GM23338 (cell line): ENCODE data around the gene NRCAM. TPM values are rescaled to one million over a fixed set of nuclear protein-coding genes. Genes with fewer than 3 reads are reported as not detected.

ENCODE experiments used
- ATAC-seq: fragments of 200-7000 bp; cut with Tn5 transposase; 3 replicates; pipeline ENCODE4 v1.9.1; 2020
- DNase-seq: peaks from one replicate; pipeline ENCODE4 v3.0.0-alpha.2; 2015; ENCODE audit warnings: low spot score
- H2AFZ ChIP-seq: fragments of 200-600 bp; sonication (generic); 2 replicates; pipeline ENCODE4 v1.8.0; 2016; ENCODE audit warnings: antibody characterized with exemption, mild to moderate bottlenecking, moderate library complexity
- H3F3A ChIP-seq: fragments of 200-600 bp; sonication (generic); replicated peaks from 2 replicates; pipeline ENCODE4 v1.8.0; 2017; ENCODE audit warnings: antibody characterized with exemption, mixed run types, low read depth
- H3K27ac ChIP-seq: fragments of 200-600 bp; sonication (generic); 2 replicates; pipeline ENCODE4 v1.6.1; 2016; ENCODE audit warnings: low read depth
- H3K27me3 ChIP-seq: fragments of 200-600 bp; sonication (generic); 2 replicates; pipeline ENCODE4 v1.8.0; 2016; ENCODE audit warnings: mild to moderate bottlenecking, mixed run types, moderate library complexity; ENCODE audit not compliant: insufficient read depth
- H3K36me3 ChIP-seq: fragments of 200-600 bp; sonication (generic); 2 replicates; pipeline ENCODE4 v1.8.0; 2016; ENCODE audit warnings: mild to moderate bottlenecking; ENCODE audit not compliant: insufficient read depth
- H3K4me1 ChIP-seq: fragments of 200-600 bp; sonication (generic); 2 replicates; pipeline ENCODE4 v1.8.0; 2016; ENCODE audit warnings: mild to moderate bottlenecking, moderate library complexity; ENCODE audit not compliant: insufficient read depth
- H3K4me2 ChIP-seq: fragments of 200-600 bp; sonication (generic); 2 replicates; pipeline ENCODE4 v1.7.1; 2017; ENCODE audit warnings: mixed run types
- H3K4me3 ChIP-seq: fragments of 200-600 bp; sonication (generic); 2 replicates; pipeline ENCODE4 v1.6.1; 2016; ENCODE audit warnings: mixed run types
- H3K79me2 ChIP-seq: fragments of 200-600 bp; sonication (generic); replicated peaks from 2 replicates; pipeline ENCODE4 v1.8.0; 2017; ENCODE audit warnings: mild to moderate bottlenecking; ENCODE audit not compliant: insufficient read depth
- H3K9me2 ChIP-seq: fragments of 200-600 bp; sonication (generic); 2 replicates; pipeline ENCODE4 v1.8.0; 2017; ENCODE audit not compliant: insufficient read depth
- H4K20me1 ChIP-seq: fragments of 200-600 bp; sonication (generic); replicated peaks from 2 replicates; pipeline ENCODE4 v1.8.0; 2017; ENCODE audit warnings: mild to moderate bottlenecking; ENCODE audit not compliant: insufficient read depth
- H3K27ac Mint-ChIP-seq: 2 replicates; pipeline ENCODE4 v1.8.0; 2020; ENCODE audit warnings: inconsistent platforms, mild to moderate bottlenecking, moderate library complexity, mixed read lengths
- H3K27me3 Mint-ChIP-seq: 3 replicates; pipeline ENCODE4 v1.8.0; 2022; ENCODE audit warnings: low read depth, mild to moderate bottlenecking, moderate library complexity, mixed read lengths, inconsistent platforms; ENCODE audit not compliant: insufficient read depth, poor library complexity
- H3K36me3 Mint-ChIP-seq: 3 replicates; pipeline ENCODE4 v1.8.0; 2021; ENCODE audit warnings: low read depth, mild to moderate bottlenecking, inconsistent platforms, moderate library complexity, mixed read lengths
- H3K4me1 Mint-ChIP-seq: 3 replicates; pipeline ENCODE4 v1.8.0; 2020; ENCODE audit warnings: mild to moderate bottlenecking, inconsistent platforms, mixed read lengths
- H3K4me3 Mint-ChIP-seq: 3 replicates; pipeline ENCODE4 v1.8.0; 2021; ENCODE audit warnings: moderate library complexity, mild to moderate bottlenecking, inconsistent platforms, mixed read lengths
- H3K9me3 Mint-ChIP-seq: 3 replicates; pipeline ENCODE4 v1.8.0; 2020; ENCODE audit warnings: moderate library complexity, mild to moderate bottlenecking, inconsistent platforms, mixed read lengths
- CREB1 ChIP-seq: fragments of 250-450 bp; sonication (Bioruptor Pico); IDR thresholded peaks from 2 replicates; pipeline ENCODE4 v1.5.0; 2020; ENCODE audit warnings: low read depth, mild to moderate bottlenecking, moderate library complexity
- ETS1 ChIP-seq: IDR thresholded peaks from 2 replicates; pipeline ENCODE4 v1.6.1; 2016; ENCODE audit warnings: antibody characterized with exemption
- EZH2 ChIP-seq: fragments of 200-600 bp; sonication (generic); IDR thresholded peaks from one replicate; pipeline ENCODE4 v1.8.0; 2017; ENCODE audit warnings: antibody characterized with exemption, mild to moderate bottlenecking, low read depth; ENCODE audit not compliant: unreplicated experiment
- EZH2phosphoT487 ChIP-seq: fragments of 200-600 bp; sonication (generic); IDR thresholded peaks from one replicate; pipeline ENCODE4 v1.8.1; 2018; ENCODE audit warnings: antibody characterized with exemption; ENCODE audit not compliant: unreplicated experiment
- JUNB ChIP-seq: IDR thresholded peaks from one replicate; pipeline ENCODE4 v1.6.1; 2016; ENCODE audit warnings: antibody characterized with exemption; ENCODE audit not compliant: unreplicated experiment
- ZNF331 ChIP-seq: fragments of 250-450 bp; sonication (Bioruptor Pico); IDR thresholded peaks from 2 replicates; pipeline ENCODE4 v1.5.0; 2020; ENCODE audit warnings: low read depth, mild to moderate bottlenecking, moderate library complexity
- polyA plus RNA-seq: library from polyadenylated mRNA; unstranded; fragments of >200 nt; fragmentation: Nextera tagmentation; extraction: Ambion mirVana; gene quantifications from 2 replicates; pipeline ENCODE4 v1.2.1, GENCODE V29; 2016
- total RNA-seq: library from RNA; depleted of rRNA; stranded (reverse); fragments of >200 nt; shearing (Covaris generic); gene quantifications from 2 replicates; pipeline ENCODE4 v1.2.3, GENCODE V29; 2014
- TF ChIP-seq, protein P1 (sequence below): fragments of 250-450 bp; sonication (Bioruptor Pico); IDR thresholded peaks from 2 replicates; pipeline ENCODE4 v1.5.0; 2020; ENCODE audit warnings: mild to moderate bottlenecking, moderate library complexity

Gene NRCAM
- total and polyA plus RNA-seq, 2 experiments from 2014 or later = 2.5 to 6.8 TPM

- no peaks in the 10 kb centered on the region for H3K27me3 ChIP-seq
- no peak overlapping the region for H3K27ac ChIP-seq
- Mint-ChIP-seq H3K9me3 (no peaks in the 10 kb centered on the region), H3K4me3 (no peak overlapping the region), H3K36me3 (no peaks in the 10 kb centered on the region), H3K27me3 (peaks cover 3% of the 10 kb centered on the region), H3K4me1 (peaks cover 11% of the 10 kb centered on the region), H3K27ac (no peak overlapping the region)
- DNase-seq = no peak
- no peak for ATAC-seq
- H3K4me2 ChIP-seq = no peak overlapping the region
- TF ChIP-seq EZH2phosphoT487 (no peak), ETS1 (no peak), JUNB (no peak), ZNF331 (CRISPR knock-in tag) (no peak), EZH2 (no peak), CREB1 (CRISPR knock-in tag) (no peak)
- TF ChIP-seq, protein P1, sequence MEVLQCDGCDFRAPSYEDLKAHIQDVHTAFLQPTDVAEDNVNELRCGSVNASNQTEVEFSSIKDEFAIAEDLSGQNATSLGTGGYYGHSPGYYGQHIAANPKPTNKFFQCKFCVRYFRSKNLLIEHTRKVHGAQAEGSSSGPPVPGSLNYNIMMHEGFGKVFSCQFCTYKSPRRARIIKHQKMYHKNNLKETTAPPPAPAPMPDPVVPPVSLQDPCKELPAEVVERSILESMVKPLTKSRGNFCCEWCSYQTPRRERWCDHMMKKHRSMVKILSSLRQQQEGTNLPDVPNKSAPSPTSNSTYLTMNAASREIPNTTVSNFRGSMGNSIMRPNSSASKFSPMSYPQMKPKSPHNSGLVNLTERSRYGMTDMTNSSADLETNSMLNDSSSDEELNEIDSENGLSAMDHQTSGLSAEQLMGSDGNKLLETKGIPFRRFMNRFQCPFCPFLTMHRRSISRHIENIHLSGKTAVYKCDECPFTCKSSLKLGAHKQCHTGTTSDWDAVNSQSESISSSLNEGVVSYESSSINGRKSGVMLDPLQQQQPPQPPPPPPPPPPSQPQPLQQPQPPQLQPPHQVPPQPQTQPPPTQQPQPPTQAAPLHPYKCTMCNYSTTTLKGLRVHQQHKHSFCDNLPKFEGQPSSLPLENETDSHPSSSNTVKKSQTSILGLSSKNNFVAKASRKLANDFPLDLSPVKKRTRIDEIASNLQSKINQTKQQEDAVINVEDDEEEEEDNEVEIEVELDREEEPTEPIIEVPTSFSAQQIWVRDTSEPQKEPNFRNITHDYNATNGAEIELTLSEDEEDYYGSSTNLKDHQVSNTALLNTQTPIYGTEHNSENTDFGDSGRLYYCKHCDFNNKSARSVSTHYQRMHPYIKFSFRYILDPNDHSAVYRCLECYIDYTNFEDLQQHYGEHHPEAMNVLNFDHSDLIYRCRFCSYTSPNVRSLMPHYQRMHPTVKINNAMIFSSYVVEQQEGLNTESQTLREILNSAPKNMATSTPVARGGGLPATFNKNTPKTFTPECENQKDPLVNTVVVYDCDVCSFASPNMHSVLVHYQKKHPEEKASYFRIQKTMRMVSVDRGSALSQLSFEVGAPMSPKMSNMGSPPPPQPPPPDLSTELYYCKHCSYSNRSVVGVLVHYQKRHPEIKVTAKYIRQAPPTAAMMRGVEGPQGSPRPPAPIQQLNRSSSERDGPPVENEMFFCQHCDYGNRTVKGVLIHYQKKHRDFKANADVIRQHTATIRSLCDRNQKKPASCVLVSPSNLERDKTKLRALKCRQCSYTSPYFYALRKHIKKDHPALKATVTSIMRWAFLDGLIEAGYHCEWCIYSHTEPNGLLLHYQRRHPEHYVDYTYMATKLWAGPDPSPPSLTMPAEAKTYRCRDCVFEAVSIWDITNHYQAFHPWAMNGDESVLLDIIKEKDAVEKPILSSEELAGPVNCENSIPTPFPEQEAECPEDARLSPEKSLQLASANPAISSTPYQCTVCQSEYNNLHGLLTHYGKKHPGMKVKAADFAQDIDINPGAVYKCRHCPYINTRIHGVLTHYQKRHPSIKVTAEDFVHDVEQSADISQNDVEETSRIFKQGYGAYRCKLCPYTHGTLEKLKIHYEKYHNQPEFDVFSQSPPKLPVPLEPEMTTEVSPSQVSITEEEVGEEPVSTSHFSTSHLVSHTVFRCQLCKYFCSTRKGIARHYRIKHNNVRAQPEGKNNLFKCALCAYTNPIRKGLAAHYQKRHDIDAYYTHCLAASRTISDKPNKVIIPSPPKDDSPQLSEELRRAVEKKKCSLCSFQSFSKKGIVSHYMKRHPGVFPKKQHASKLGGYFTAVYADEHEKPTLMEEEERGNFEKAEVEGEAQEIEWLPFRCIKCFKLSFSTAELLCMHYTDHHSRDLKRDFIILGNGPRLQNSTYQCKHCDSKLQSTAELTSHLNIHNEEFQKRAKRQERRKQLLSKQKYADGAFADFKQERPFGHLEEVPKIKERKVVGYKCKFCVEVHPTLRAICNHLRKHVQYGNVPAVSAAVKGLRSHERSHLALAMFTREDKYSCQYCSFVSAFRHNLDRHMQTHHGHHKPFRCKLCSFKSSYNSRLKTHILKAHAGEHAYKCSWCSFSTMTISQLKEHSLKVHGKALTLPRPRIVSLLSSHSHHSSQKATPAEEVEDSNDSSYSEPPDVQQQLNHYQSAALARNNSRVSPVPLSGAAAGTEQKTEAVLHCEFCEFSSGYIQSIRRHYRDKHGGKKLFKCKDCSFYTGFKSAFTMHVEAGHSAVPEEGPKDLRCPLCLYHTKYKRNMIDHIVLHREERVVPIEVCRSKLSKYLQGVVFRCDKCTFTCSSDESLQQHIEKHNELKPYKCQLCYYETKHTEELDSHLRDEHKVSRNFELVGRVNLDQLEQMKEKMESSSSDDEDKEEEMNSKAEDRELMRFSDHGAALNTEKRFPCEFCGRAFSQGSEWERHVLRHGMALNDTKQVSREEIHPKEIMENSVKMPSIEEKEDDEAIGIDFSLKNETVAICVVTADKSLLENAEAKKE (CRISPR knock-in tag) = no peak
- no peaks in the 10 kb centered on the region for H3K36me3 ChIP-seq
- H3K79me2 ChIP-seq = no peaks in the 10 kb centered on the region
- H3K4me3 ChIP-seq = no peak overlapping the region
- H3F3A ChIP-seq = no peaks in the 10 kb centered on the region
- H2AFZ ChIP-seq = no peak overlapping the region
- no peaks in the 10 kb centered on the region for H3K9me2 ChIP-seq
- no peaks in the 10 kb centered on the region for H4K20me1 ChIP-seq
- no peaks in the 10 kb centered on the region for H3K4me1 ChIP-seq
Measured at GRCh38 chr7:108415084-108415483, 41.2 kb downstream of the NRCAM start.
